RPMI7951 (cell line): ENCODE results near the gene RANBP3L. TPM values are rescaled to one million over a fixed set of nuclear protein-coding genes. Genes with fewer than 3 reads are reported as not detected.

Experiments used
- DNase-seq: peaks from one replicate; pipeline ENCODE4 v3.0.0-alpha.2; 2012; ENCODE audit warnings: low read depth
- total RNA-seq: library from RNA; depleted of rRNA; stranded (reverse); fragments of >200 nt; shearing (Covaris generic); gene quantifications from 2 replicates; pipeline ENCODE4 v1.2.3, GENCODE V29; 2014

Gene RANBP3L
- total RNA-seq, 1 experiment from 2014 or later = 2.6 TPM

GRCh38 chr5:36243653-36244052 lies 58.0 kb downstream of the RANBP3L start:
- no peak for DNase-seq

GRCh38 chr5:36242534-36243485 lies 58.9 kb downstream of the RANBP3L start:
- DNase-seq = no peak

- DNase-seq = peak; percentile 94
Measured at GRCh38 chr5:36241631-36242533, 59.8 kb downstream of the RANBP3L start, which contains the start of gene NADK2. TSS of gene NADK2 (minus strand) at chr5:36241925. CDS start at chr5:36241798, 127 bp downstream.

GRCh38 chr5:36240779-36241630 lies 60.7 kb downstream of the RANBP3L start:
- peak; percentile 72 for DNase-seq

- no peak for DNase-seq
Measured at GRCh38 chr5:36239370-36240293, 62.1 kb downstream of the RANBP3L start.

- no peak for DNase-seq
Measured at GRCh38 chr5:36238502-36239295, 63.0 kb downstream of the RANBP3L start.

GRCh38 chr5:36237751-36238150 lies 64.0 kb downstream of the RANBP3L start:
- DNase-seq = no peak

- no peak for DNase-seq
Measured at GRCh38 chr5:36236801-36237200, 64.9 kb downstream of the RANBP3L start.

GRCh38 chr5:36232533-36232932 lies 69.2 kb downstream of the RANBP3L start:
- DNase-seq = no peak

- no peak for DNase-seq
Measured at GRCh38 chr5:36230151-36230790, 71.4 kb downstream of the RANBP3L start.

GRCh38 chr5:36228505-36228904 lies 73.2 kb downstream of the RANBP3L start:
- no peak for DNase-seq

GRCh38 chr5:36227046-36227445 lies 74.7 kb downstream of the RANBP3L start:
- DNase-seq = no peak

GRCh38 chr5:36222620-36223019 lies 79.1 kb downstream of the RANBP3L start:
- no peak for DNase-seq

GRCh38 chr5:36217988-36218387 lies 83.7 kb downstream of the RANBP3L start:
- DNase-seq = no peak

- no peak for DNase-seq
Measured at GRCh38 chr5:36217567-36217966, 84.1 kb downstream of the RANBP3L start.

- DNase-seq = no peak
Measured at GRCh38 chr5:36215910-36216309, 85.8 kb downstream of the RANBP3L start.

GRCh38 chr5:36214436-36214835 lies 87.3 kb downstream of the RANBP3L start:
- DNase-seq = no peak

GRCh38 chr5:36209664-36210063 lies 92.0 kb downstream of the RANBP3L start:
- peak; percentile 4 for DNase-seq

- no peak for DNase-seq
Measured at GRCh38 chr5:36208786-36209185, 92.9 kb downstream of the RANBP3L start.
